BJ (cell line): ENCODE results near the gene BRINP3. TPM values are rescaled to one million over a fixed set of nuclear protein-coding genes. Genes with fewer than 3 reads are reported as not detected.

Source experiments
- CTCF ChIA-PET: fragments of 350-600 bp; formaldehyde crosslinking; extraction: SDS; loops from one replicate; lab custom pipeline; 2021; ENCODE audit warnings: antibody characterized with exemption, inconsistent platforms; lab: Yijun Ruan, JAX
- POLR2A ChIA-PET: fragments of 300-600 bp; sonication (Branson Sonifier 250); formaldehyde crosslinking; extraction: SDS; loops from one replicate; lab custom pipeline; 2021; ENCODE audit warnings: antibody characterized with exemption; lab: Charles Lee
- DNase-seq: peaks from one replicate; pipeline ENCODE4 v3.0.0-alpha.2; 2011; ENCODE audit warnings: low read depth
- H3K27me3 ChIP-seq: 2 replicates; pipeline ENCODE4 v1.6.0; 2011; ENCODE audit warnings: low read length; ENCODE audit not compliant: control insufficient read depth, insufficient read depth
- H3K36me3 ChIP-seq: 2 replicates; pipeline ENCODE4 v1.5.1; 2011; ENCODE audit warnings: low read length; ENCODE audit not compliant: control insufficient read depth, insufficient read depth
- H3K4me3 ChIP-seq: 2 replicates; pipeline ENCODE4 v1.5.1; 2011; ENCODE audit warnings: low read depth, mild to moderate bottlenecking, control low read depth, low read length
- CTCF ChIP-seq: IDR thresholded peaks from 2 replicates; pipeline ENCODE4 v1.5.1; 2011; ENCODE audit warnings: low read depth, mild to moderate bottlenecking, control low read depth, inconsistent platforms, low read length, moderate library complexity; ENCODE audit not compliant: insufficient read depth
- polyA plus RNA-seq: library from polyadenylated mRNA; depleted of rRNA; stranded (reverse); fragments of >200 nt; gene quantifications from 2 replicates; pipeline ENCODE4 v1.2.3, GENCODE V29; 2011

Gene BRINP3
- polyA plus RNA-seq, 1 experiment, result not detected

- H3K36me3 ChIP-seq, result no peaks in the 10 kb centered on the region
- ChIA-PET POLR2A (no interaction called here), CTCF (no interaction called here)
- no peaks in the 10 kb centered on the region for H3K27me3 ChIP-seq
- TF ChIP-seq CTCF, result no peak
- H3K4me3 ChIP-seq, result no peak overlapping the region
- DNase-seq, result no peak
Measured at GRCh38 chr1:190068304-190068703, 409.4 kb downstream of the BRINP3 start.

- CTCF ChIA-PET, result no interaction called here
- Histone ChIP-seq H3K36me3 (no peaks in the 10 kb centered on the region), H3K4me3 (no peak overlapping the region), H3K27me3 (no peaks in the 10 kb centered on the region)
- POLR2A ChIA-PET, result no interaction called here
- DNase-seq, result no peak
- no peak for TF ChIP-seq CTCF
Measured at GRCh38 chr1:190067592-190067991, 410.1 kb downstream of the BRINP3 start.

GRCh38 chr1:190066011-190066410, 411.7 kb downstream of the BRINP3 start:
- TF ChIP-seq CTCF, result no peak
- ChIA-PET POLR2A (no interaction called here), CTCF (no interaction called here)
- Histone ChIP-seq H3K4me3 (no peak overlapping the region), H3K36me3 (no peaks in the 10 kb centered on the region), H3K27me3 (no peaks in the 10 kb centered on the region)
- DNase-seq, result no peak

GRCh38 chr1:190049314-190049713, 428.4 kb downstream of the BRINP3 start:
- TF ChIP-seq CTCF, result no peak
- no peaks in the 10 kb centered on the region for H3K36me3 ChIP-seq
- H3K4me3 ChIP-seq, result no peak overlapping the region
- no peak for DNase-seq
- ChIA-PET CTCF (interaction anchor here (0.6 kb wide), 1 partner anchor 432 kb away, joined by 3 read pairs; no protein-coding TSS in a partner anchor), POLR2A (no interaction called here)
- H3K27me3 ChIP-seq, result no peaks in the 10 kb centered on the region
